22Rv1 (cell line): ENCODE results near the gene SIGLEC5.

ENCODE experiments used
- CTCF ChIP-seq: fragments of 450-650 bp; IDR thresholded peaks from 2 replicates; pipeline ENCODE4 v1.5.1; 2017; ENCODE audit warnings: mild to moderate bottlenecking
- ZFX ChIP-seq: fragments of 450-650 bp; IDR thresholded peaks from 2 replicates; pipeline ENCODE4 v1.6.1; 2017; ENCODE audit warnings: antibody characterized with exemption, borderline replicate concordance

- TF ChIP-seq CTCF (no peak), ZFX (no peak)
These were observed 29.1 kb downstream of the SIGLEC5 start for GRCh38 chr19:51600940-51601580.
